SU-DHL-6 (cell line): ENCODE measurements around the gene SORCS2.

Experiments used
- H2AFZ ChIP-seq: fragments of 200-600 bp; sonication (generic); 2 replicates; pipeline ENCODE4 v1.6.1; 2014; ENCODE audit warnings: low read depth, mild to moderate bottlenecking, moderate library complexity, mixed read lengths, antibody characterized with exemption, low read length; ENCODE audit not compliant: severe bottlenecking
- H3F3A ChIP-seq: fragments of 200-600 bp; shearing (Covaris generic); 2 replicates; pipeline ENCODE4 v1.6.0; 2016; ENCODE audit warnings: antibody characterized with exemption, mild to moderate bottlenecking; ENCODE audit not compliant: insufficient read depth
- H3K27ac ChIP-seq: fragments of 200-600 bp; sonication (generic); 2 replicates; pipeline ENCODE4 v1.5.1; 2016; ENCODE audit warnings: low read depth, mild to moderate bottlenecking, low read length, moderate library complexity, mixed read lengths
- H3K27me3 ChIP-seq: fragments of 200-600 bp; sonication (generic), shearing (Covaris generic); 2 replicates; pipeline ENCODE4 v1.6.0; 2014; ENCODE audit warnings: mild to moderate bottlenecking, low read length
- H3K36me3 ChIP-seq: fragments of 200-600 bp; sonication (generic); 2 replicates; pipeline ENCODE4 v1.6.1; 2014; ENCODE audit warnings: mild to moderate bottlenecking, low read length, mixed read lengths
- H3K4me2 ChIP-seq: fragments of 300-600, 200-600 bp; shearing (Covaris generic), sonication (generic); 2 replicates; pipeline ENCODE4 v1.6.0; 2014; ENCODE audit warnings: low read length, low read depth, mild to moderate bottlenecking; ENCODE audit not compliant: poor library complexity, severe bottlenecking
- H3K4me3 ChIP-seq: fragments of 200-600 bp; sonication (generic); 2 replicates; pipeline ENCODE4 v1.5.1; 2014; ENCODE audit warnings: antibody characterized with exemption, low read length, mild to moderate bottlenecking, mixed read lengths; ENCODE audit not compliant: insufficient read depth, poor library complexity, severe bottlenecking
- H3K79me2 ChIP-seq: fragments of 200-600 bp; sonication (generic); 2 replicates; pipeline ENCODE4 v1.6.1; 2014; ENCODE audit warnings: mild to moderate bottlenecking, low read length, moderate library complexity; ENCODE audit not compliant: insufficient read depth
- H3K9ac ChIP-seq: fragments of 200-600 bp; sonication (generic); 2 replicates; pipeline ENCODE4 v1.7.0; 2014; ENCODE audit warnings: mild to moderate bottlenecking, low read length
- H3K9me2 ChIP-seq: fragments of 200-600 bp; sonication (generic); replicated peaks from 2 replicates; pipeline ENCODE4 v1.6.1; 2014; ENCODE audit warnings: low read length; ENCODE audit not compliant: insufficient read depth
- H3K9me3 ChIP-seq: fragments of 200-600 bp; sonication (generic); 2 replicates; pipeline ENCODE4 v1.6.1; 2014; ENCODE audit warnings: low read length, mixed read lengths; ENCODE audit not compliant: insufficient read depth
- H4K20me1 ChIP-seq: fragments of 200-600 bp; sonication (generic); 2 replicates; pipeline ENCODE4 v1.6.1; 2014; ENCODE audit warnings: low read depth, mild to moderate bottlenecking, antibody characterized with exemption, low read length, moderate library complexity, mixed read lengths
- CTCF ChIP-seq: fragments of 200-600 bp; sonication (generic); IDR thresholded peaks from one replicate; pipeline ENCODE4 v1.5.1; 2017; ENCODE audit warnings: antibody characterized with exemption, mild to moderate bottlenecking, low read length, moderate library complexity; ENCODE audit not compliant: insufficient read depth, poor library complexity, severe bottlenecking
- EZH2phosphoT487 ChIP-seq: fragments of 200-600 bp; sonication (generic), shearing (Covaris generic); conservative IDR thresholded peaks from 2 replicates; pipeline ENCODE4 v1.6.1; 2018; ENCODE audit warnings: mild to moderate bottlenecking, antibody characterized with exemption, low read length, moderate library complexity, mixed read lengths

SORCS2 gene

GRCh38 chr4:7393601-7394575 is 201.6 kb downstream of the SORCS2 start:
- no peaks in the 10 kb centered on the region for H3K27me3 ChIP-seq
- no peak overlapping the region for H2AFZ ChIP-seq
- H3K27ac ChIP-seq = no peak overlapping the region
- H3K9me3 ChIP-seq = no peaks in the 10 kb centered on the region
- no peaks in the 10 kb centered on the region for H4K20me1 ChIP-seq
- H3F3A ChIP-seq = no peaks in the 10 kb centered on the region
- no peak overlapping the region for H3K4me2 ChIP-seq
- no peaks in the 10 kb centered on the region for H3K9me2 ChIP-seq
- no peak overlapping the region for H3K4me3 ChIP-seq
- H3K9ac ChIP-seq = no peak overlapping the region
- H3K36me3 ChIP-seq = no peaks in the 10 kb centered on the region
- no peak for TF ChIP-seq CTCF
- no peak for TF ChIP-seq EZH2phosphoT487
- no peaks in the 10 kb centered on the region for H3K79me2 ChIP-seq

- H3K4me2 ChIP-seq = no peak overlapping the region
- H4K20me1 ChIP-seq = no peaks in the 10 kb centered on the region
- H3K27me3 ChIP-seq = no peaks in the 10 kb centered on the region
- H3F3A ChIP-seq = no peaks in the 10 kb centered on the region
- no peaks in the 10 kb centered on the region for H3K36me3 ChIP-seq
- H3K9me3 ChIP-seq = no peaks in the 10 kb centered on the region
- TF ChIP-seq CTCF = no peak
- no peak for TF ChIP-seq EZH2phosphoT487
- no peaks in the 10 kb centered on the region for H3K79me2 ChIP-seq
- no peak overlapping the region for H3K4me3 ChIP-seq
- no peak overlapping the region for H2AFZ ChIP-seq
- H3K9me2 ChIP-seq = no peaks in the 10 kb centered on the region
- H3K27ac ChIP-seq = no peak overlapping the region
- H3K9ac ChIP-seq = no peak overlapping the region
Measured at GRCh38 chr4:7394681-7395451, 202.5 kb downstream of the SORCS2 start.

GRCh38 chr4:7395645-7396044 is 203.3 kb downstream of the SORCS2 start:
- no peaks in the 10 kb centered on the region for H3K9me2 ChIP-seq
- no peak overlapping the region for H3K27ac ChIP-seq
- H2AFZ ChIP-seq = no peak overlapping the region
- no peaks in the 10 kb centered on the region for H3F3A ChIP-seq
- no peak overlapping the region for H3K4me3 ChIP-seq
- no peaks in the 10 kb centered on the region for H3K27me3 ChIP-seq
- H3K36me3 ChIP-seq = no peaks in the 10 kb centered on the region
- no peak overlapping the region for H3K9ac ChIP-seq
- no peak overlapping the region for H3K4me2 ChIP-seq
- no peaks in the 10 kb centered on the region for H3K79me2 ChIP-seq
- H4K20me1 ChIP-seq = no peaks in the 10 kb centered on the region
- no peak for TF ChIP-seq CTCF
- TF ChIP-seq EZH2phosphoT487 = no peak
- H3K9me3 ChIP-seq = no peaks in the 10 kb centered on the region
